Neuronal stem cell (in vitro differentiated cells): Measurements from ENCODE around the gene COX17.

Experiments
- DNase-seq: peaks from one replicate; pipeline ENCODE4 v3.0.0-alpha.2; 2013; ENCODE audit warnings: low spot score
- H2AFZ ChIP-seq: one replicate; pipeline ENCODE4 v1.6.1; 2013; ENCODE audit warnings: mild to moderate bottlenecking, low read length, inconsistent platforms
- H2AK5ac ChIP-seq: 2 replicates; pipeline ENCODE4 v1.6.1; 2013; ENCODE audit warnings: low read depth, mild to moderate bottlenecking, inconsistent platforms, low read length, moderate library complexity, mixed read lengths
- H2BK120ac ChIP-seq: 2 replicates; pipeline ENCODE4 v1.6.1; 2013; ENCODE audit warnings: low read depth, mild to moderate bottlenecking, inconsistent platforms, low read length, moderate library complexity, mixed read lengths
- H2BK12ac ChIP-seq: one replicate; pipeline ENCODE4 v1.6.1; 2013; ENCODE audit warnings: low read length, inconsistent platforms
- H2BK15ac ChIP-seq: 2 replicates; pipeline ENCODE4 v1.6.1; 2013; ENCODE audit warnings: mild to moderate bottlenecking, low read length, inconsistent platforms, mixed read lengths
- H2BK5ac ChIP-seq: one replicate; pipeline ENCODE4 v1.6.1; 2013; ENCODE audit warnings: inconsistent platforms, mild to moderate bottlenecking, low read length, moderate library complexity
- H3K14ac ChIP-seq: one replicate; pipeline ENCODE4 v1.6.1; 2013; ENCODE audit warnings: low read length, inconsistent platforms
- H3K18ac ChIP-seq: 2 replicates; pipeline ENCODE4 v1.6.1; 2013; ENCODE audit warnings: low read length, inconsistent platforms
- H3K23ac ChIP-seq: 2 replicates; pipeline ENCODE4 v1.6.1; 2013; ENCODE audit warnings: low read depth, mild to moderate bottlenecking, mixed read lengths, low read length, inconsistent platforms; ENCODE audit not compliant: poor library complexity
- H3K27ac ChIP-seq: replicated peaks from 3 replicates; pipeline ENCODE4 v1.5.1; 2013; ENCODE audit warnings: low read length, inconsistent platforms
- H3K27me3 ChIP-seq, 3 experiments: 2 replicates each; pipeline ENCODE4 v1.6.1; 2013; ENCODE audit warnings: low read length in 3 of 3, mild to moderate bottlenecking in 2 of 3, inconsistent platforms in 1 of 3, low read depth in 1 of 3, mixed read lengths in 1 of 3, moderate library complexity in 1 of 3; ENCODE audit not compliant: control insufficient read depth in 3 of 3, insufficient read depth in 3 of 3
- H3K36me3 ChIP-seq, 2 donors: replicated peaks in 1 of 2; 2 replicates each; pipeline ENCODE4 v1.6.1; 2013; ENCODE audit warnings: low read length in 2 of 2; ENCODE audit not compliant: control insufficient read depth in 2 of 2, insufficient read depth in 2 of 2
- H3K4ac ChIP-seq: 2 replicates; pipeline ENCODE4 v1.6.1; 2013; ENCODE audit warnings: inconsistent platforms, mild to moderate bottlenecking, low read length, moderate library complexity
- H3K4me1 ChIP-seq, 2 donors: 1 replicate in 1 of 2; 2 replicates in 1 of 2; pipeline ENCODE4 v1.6.1; 2013; ENCODE audit warnings: low read length in 2 of 2, low read depth in 1 of 2; ENCODE audit not compliant: control insufficient read depth in 2 of 2, insufficient read depth in 1 of 2
- H3K4me2 ChIP-seq: one replicate; pipeline ENCODE4 v1.6.1; 2013; ENCODE audit warnings: mild to moderate bottlenecking, low read length, inconsistent platforms; ENCODE audit not compliant: insufficient read depth, poor library complexity, severe bottlenecking
- H3K4me3 ChIP-seq, 2 donors: 2 replicates each; pipeline ENCODE4 v1.5.1; 2013; ENCODE audit warnings: low read length in 2 of 2, mild to moderate bottlenecking in 2 of 2, inconsistent platforms in 1 of 2, moderate library complexity in 1 of 2
- H3K79me1 ChIP-seq: one replicate; pipeline ENCODE4 v1.6.1; 2013; ENCODE audit warnings: low read depth, mild to moderate bottlenecking, inconsistent platforms, low read length, moderate library complexity
- H3K9ac ChIP-seq: one replicate; pipeline ENCODE4 v1.6.1; 2013; ENCODE audit warnings: mild to moderate bottlenecking, low read depth, low read length, inconsistent platforms; ENCODE audit not compliant: poor library complexity
- H3K9me3 ChIP-seq, 2 donors: replicated peaks in 1 of 2; 2 replicates each; pipeline versions ENCODE3 to v1.6.1; 2013; ENCODE audit warnings: low read length in 2 of 2, mild to moderate bottlenecking in 2 of 2, inconsistent platforms in 1 of 2, low read depth in 1 of 2, mixed read lengths in 1 of 2, moderate library complexity in 1 of 2; ENCODE audit not compliant: control insufficient read depth in 2 of 2, insufficient read depth in 1 of 2
- H4K8ac ChIP-seq: one replicate; pipeline ENCODE4 v1.6.1; 2013; ENCODE audit warnings: low read depth, mild to moderate bottlenecking, inconsistent platforms, low read length, moderate library complexity
- H4K91ac ChIP-seq: one replicate; pipeline ENCODE4 v1.6.1; 2013; ENCODE audit warnings: low read length, low read depth, mild to moderate bottlenecking, inconsistent platforms; ENCODE audit not compliant: poor library complexity
- WGBS, 2 donors: extraction: QIAGEN DNeasy Blood & Tissue Kit; methylation state at CpG; one replicate each; pipeline ENCODE4 v1.1.7; 2013; ENCODE audit warnings: missing lambda C conversion rate in 2 of 2, mixed read lengths in 1 of 2; ENCODE audit not compliant: insufficient read length in 2 of 2, insufficient replicate concordance in 1 of 2; ENCODE audit errors: extremely low coverage in 2 of 2; 5-methylcytosine and 5-hydroxymethylcytosine counted together

Gene COX17

GRCh38 chr3:119664850-119665379 is 12.3 kb downstream of the COX17 start:
- H3K4me1 ChIP-seq: no peaks in the 10 kb centered on the region
- H3K18ac ChIP-seq: no peak overlapping the region
- H3K27me3 ChIP-seq: no peaks in the 10 kb centered on the region
- peaks cover 0 to 27% of the 10 kb centered on the region in 2 donors for H3K36me3 ChIP-seq
- H2AK5ac ChIP-seq: no peak overlapping the region
- H3K79me1 ChIP-seq: no peaks in the 10 kb centered on the region
- H2BK12ac ChIP-seq: no peak overlapping the region
- WGBS, 2 donors: no CpG with 5 or more reads among the region's 4 CpGs
- no peak overlapping the region for H3K4ac ChIP-seq
- no peak for DNase-seq
- no peak overlapping the region for H3K27ac ChIP-seq
- H3K9ac ChIP-seq: no peak overlapping the region
- H2BK120ac ChIP-seq: no peak overlapping the region
- no peak overlapping the region for H3K23ac ChIP-seq
- no peak overlapping the region for H4K91ac ChIP-seq
- no peak overlapping the region for H3K4me2 ChIP-seq
- no peak overlapping the region for H2AFZ ChIP-seq
- H3K9me3 ChIP-seq: no peaks in the 10 kb centered on the region
- no peak overlapping the region for H3K4me3 ChIP-seq
- H2BK5ac ChIP-seq: no peak overlapping the region
- H3K14ac ChIP-seq: no peak overlapping the region
- H4K8ac ChIP-seq: no peak overlapping the region
- no peak overlapping the region for H2BK15ac ChIP-seq

DNA sequence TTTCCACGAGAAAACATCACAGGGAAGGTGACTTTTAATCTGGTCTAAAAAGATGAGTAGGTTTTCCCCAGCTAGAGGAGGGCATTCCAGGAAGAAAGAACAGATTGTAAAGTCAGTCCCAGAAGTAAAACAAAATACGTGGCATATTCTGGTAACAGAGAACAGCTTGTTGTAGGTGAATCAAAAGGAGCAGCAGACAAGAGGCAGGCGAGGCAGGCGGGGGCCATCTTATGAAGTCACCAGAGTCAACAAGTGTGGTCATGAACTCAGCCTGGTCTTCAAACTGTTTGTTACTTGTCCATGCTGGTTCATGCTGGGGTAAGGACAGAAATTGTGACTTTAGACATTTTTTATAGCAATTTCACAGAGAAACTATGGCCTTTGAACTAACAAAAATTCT is 12.8 kb downstream of the COX17 start:
- no peak overlapping the region for H2BK5ac ChIP-seq
- H2BK120ac ChIP-seq: no peak overlapping the region
- no peaks in the 10 kb centered on the region for H3K9me3 ChIP-seq
- H3K27me3 ChIP-seq: no peaks in the 10 kb centered on the region
- H3K27ac ChIP-seq: no peak overlapping the region
- H3K4ac ChIP-seq: no peak overlapping the region
- no peak overlapping the region for H2BK15ac ChIP-seq
- H2BK12ac ChIP-seq: no peak overlapping the region
- no peak overlapping the region for H3K4me2 ChIP-seq
- H2AK5ac ChIP-seq: no peak overlapping the region
- H3K23ac ChIP-seq: no peak overlapping the region
- no peak overlapping the region for H3K18ac ChIP-seq
- no peak overlapping the region for H3K9ac ChIP-seq
- H3K4me3 ChIP-seq: no peak overlapping the region
- H3K4me1 ChIP-seq: no peaks in the 10 kb centered on the region
- no peak for DNase-seq
- WGBS, 2 donors: no CpG with 5 or more reads among the region's 4 CpGs
- H3K36me3 ChIP-seq: peaks cover 0 to 21% of the 10 kb centered on the region in 2 donors
- no peaks in the 10 kb centered on the region for H3K79me1 ChIP-seq
- H2AFZ ChIP-seq: no peak overlapping the region
- no peak overlapping the region for H3K14ac ChIP-seq
- H4K91ac ChIP-seq: no peak overlapping the region
- no peak overlapping the region for H4K8ac ChIP-seq

DNA sequence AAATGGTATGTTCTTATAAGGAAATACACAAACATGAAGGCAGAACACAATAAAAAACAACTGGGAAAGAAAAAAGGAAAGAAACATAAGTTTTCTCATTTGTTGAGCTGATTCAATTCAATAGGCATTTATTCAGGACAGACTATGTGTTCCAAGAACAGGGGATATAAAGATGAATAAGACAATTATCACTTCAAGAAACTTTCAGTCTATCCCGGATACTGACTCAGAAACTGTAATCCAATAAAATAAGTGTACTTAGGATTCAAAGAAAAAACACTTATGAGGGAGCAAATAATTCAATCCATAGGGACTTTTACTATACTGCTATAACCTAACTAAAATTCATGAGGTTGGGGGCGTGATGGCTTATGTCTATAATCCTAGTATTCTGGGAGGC is 13.3 kb downstream of the COX17 start:
- Histone ChIP-seq H3K9me3 (no peaks in the 10 kb centered on the region), H2BK120ac (no peak overlapping the region), H3K4me1 (no peaks in the 10 kb centered on the region), H2BK15ac (no peak overlapping the region), H4K91ac (no peak overlapping the region), H2BK12ac (no peak overlapping the region), H2BK5ac (no peak overlapping the region), H2AFZ (no peak overlapping the region), H3K4me2 (no peak overlapping the region), H3K18ac (no peak overlapping the region), H3K79me1 (no peaks in the 10 kb centered on the region), H3K27me3 (no peaks in the 10 kb centered on the region), H4K8ac (no peak overlapping the region), H3K36me3 (peaks cover 0 to 16% of the 10 kb centered on the region in 2 donors), H3K4ac (no peak overlapping the region), H2AK5ac (no peak overlapping the region), H3K23ac (no peak overlapping the region), H3K27ac (no peak overlapping the region), H3K4me3 (no peak overlapping the region), H3K9ac (no peak overlapping the region), H3K14ac (no peak overlapping the region)
- no peak for DNase-seq
- WGBS, 2 donors: no CpG with 5 or more reads among the region's 2 CpGs

GRCh38 chr3:119662604-119663373 is 14.4 kb downstream of the COX17 start:
- H3K14ac ChIP-seq: no peak overlapping the region
- no CpG with 5 or more reads among the region's 1 CpG for WGBS, 2 donors
- no peaks in the 10 kb centered on the region for H3K79me1 ChIP-seq
- peaks cover 0 to 6% of the 10 kb centered on the region in 2 donors for H3K36me3 ChIP-seq
- no peak overlapping the region for H3K9ac ChIP-seq
- H3K23ac ChIP-seq: no peak overlapping the region
- H2AFZ ChIP-seq: no peak overlapping the region
- no peaks in the 10 kb centered on the region for H3K9me3 ChIP-seq
- no peak overlapping the region for H2AK5ac ChIP-seq
- H3K27me3 ChIP-seq: no peaks in the 10 kb centered on the region
- no peak overlapping the region for H3K4me2 ChIP-seq
- H4K91ac ChIP-seq: no peak overlapping the region
- H3K4ac ChIP-seq: no peak overlapping the region
- no peak overlapping the region for H4K8ac ChIP-seq
- H3K4me1 ChIP-seq: no peaks in the 10 kb centered on the region
- H3K27ac ChIP-seq: no peak overlapping the region
- no peak overlapping the region for H2BK120ac ChIP-seq
- H3K4me3 ChIP-seq: no peak overlapping the region
- no peak overlapping the region for H2BK15ac ChIP-seq
- no peak overlapping the region for H2BK5ac ChIP-seq
- no peak for DNase-seq
- no peak overlapping the region for H2BK12ac ChIP-seq
- H3K18ac ChIP-seq: no peak overlapping the region
